Right cardiac atrium (tissue), 5 donors: Measurements from ENCODE around the gene EPS8L3. TPM values are rescaled to one million over a fixed set of nuclear protein-coding genes. Genes with fewer than 3 reads are reported as not detected.
"Not testable (repeated sequence)": the region's sequence is repeated elsewhere in the genome, so short reads cannot be mapped to it uniquely, and the experiment has no call there.

Experiments
- ATAC-seq, 2 donors: fragments of 200-7000 bp; cut with Tn5 transposase; one replicate each; pipeline versions ENCODE4 v1.8.0 to v1.9.1; 2020; ENCODE audit warnings: moderate library complexity in 2 of 2, mild to moderate bottlenecking in 1 of 2
- DNase-seq, 3 donors: peaks; one replicate each; pipeline ENCODE4 v3.0.0-alpha.2; 2020
- H3K27ac ChIP-seq: one replicate; pipeline ENCODE4 v1.5.1; 2013; ENCODE audit warnings: mild to moderate bottlenecking, low read length, control low read depth, moderate library complexity
- H3K27me3 ChIP-seq: one replicate; pipeline ENCODE4 v1.6.1; 2013; ENCODE audit not compliant: control insufficient read depth, insufficient read depth
- H3K4me1 ChIP-seq: one replicate; pipeline ENCODE4 v1.6.1; 2013; ENCODE audit warnings: low read length; ENCODE audit not compliant: control insufficient read depth, insufficient read depth
- H3K4me3 ChIP-seq: one replicate; pipeline ENCODE4 v1.5.1; 2013; ENCODE audit warnings: low read length, control low read depth
- H3K9me3 ChIP-seq: one replicate; pipeline ENCODE4 v1.6.1; 2013; ENCODE audit warnings: low read length; ENCODE audit not compliant: control insufficient read depth
- WGBS: extraction: QIAGEN DNeasy Blood & Tissue Kit; methylation state at CpG from one replicate; pipeline ENCODE4 v1.1.7; 2013; 5-methylcytosine and 5-hydroxymethylcytosine counted together
- intact Hi-C, 4 donors: fragments of 100-400 bp; cut with DNase I; formaldehyde crosslinking; loops; one replicate each; pipeline versions ENCODE4 v1.11.0 to v1.14.0; 2022 to 2023
- polyA plus RNA-seq: library from polyadenylated mRNA; stranded (reverse); fragments of 200-250 nt; gene quantifications from one replicate; pipeline ENCODE4 v1.2.3, GENCODE V29; 2013
- total RNA-seq, 4 donors: library from RNA; stranded (reverse); fragmentation: NEBNext Ultra II Directional; extraction: Animal tissue kit (Norgen Biotek cat#: 25700); gene quantifications; one replicate each; pipeline ENCODE4 v1.2.1, GENCODE V29; 2021
- donor health status: healthy with polysubstance abuse.
- donor health status: DM: no; HTN: yes; CAD: no.
- donor health status: DM: no; HTN: no; CAD: no.
- donor health status: DM: no; HTN: yes; CAD: no; lungs with severe emphysema.
- donor health status: DM: yes; HTN: yes; CAD: no.

The EPS8L3 gene
- total and polyA plus RNA-seq, 5 donors, result not detected

DNA sequence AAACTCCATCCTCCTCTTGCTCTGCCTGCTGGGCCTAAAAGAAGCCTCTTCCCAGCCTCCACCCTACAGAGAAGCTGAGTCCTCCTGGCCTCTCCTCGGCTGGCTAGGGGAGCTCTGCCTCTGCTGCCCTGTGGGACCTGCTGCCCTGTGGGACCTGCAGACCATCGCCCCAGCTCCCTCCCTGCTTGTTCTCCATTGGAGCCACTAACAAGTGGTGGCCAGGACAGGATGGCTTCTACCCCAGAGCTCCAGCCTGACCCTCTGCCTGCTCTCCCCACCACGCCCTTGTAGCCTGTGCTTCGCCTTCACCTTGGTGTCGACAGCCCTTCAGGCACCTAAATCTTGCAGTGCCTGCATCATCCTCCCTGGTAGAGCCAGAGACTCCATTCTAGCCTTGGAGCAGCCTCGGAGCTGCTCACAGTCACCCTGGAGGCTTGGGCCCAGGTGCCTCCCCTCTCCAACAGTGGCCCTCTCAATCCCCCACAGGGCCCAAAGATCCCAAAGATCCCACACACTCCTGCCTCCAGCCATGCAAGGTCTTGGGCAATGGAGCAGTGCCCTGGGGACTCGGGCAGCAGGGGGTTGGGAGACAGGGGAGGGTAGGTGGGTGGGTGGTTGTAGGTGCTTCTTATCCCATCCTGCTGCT is 3.0 kb downstream of the EPS8L3 start:
- Histone ChIP-seq H3K27ac (no peak overlapping the region), H3K9me3 (no peaks in the 10 kb centered on the region), H3K27me3 (no peaks in the 10 kb centered on the region), H3K4me3 (no peak overlapping the region), H3K4me1 (no peaks in the 10 kb centered on the region)
- intact Hi-C loops, result no loop called here
- ATAC-seq, result no peak
- 88% methylated on average over 7 of the region's 7 CpGs for WGBS
- DNase-seq, result no peak

- H3K4me1 ChIP-seq, result no peaks in the 10 kb centered on the region
- H3K4me3 ChIP-seq, result no peak overlapping the region
- ATAC-seq (no peak), DNase-seq (peak in 1 of 3 donors; percentile 42)
- intact Hi-C loops, result no loop called here
- 90% methylated on average over 11 of the region's 11 CpGs for WGBS
- no peaks in the 10 kb centered on the region for H3K27me3 ChIP-seq
- H3K9me3 ChIP-seq, result no peaks in the 10 kb centered on the region
- no peak overlapping the region for H3K27ac ChIP-seq
Measured at GRCh38 chr1:109759513-109760334, 4.0 kb downstream of the EPS8L3 start.

DNA sequence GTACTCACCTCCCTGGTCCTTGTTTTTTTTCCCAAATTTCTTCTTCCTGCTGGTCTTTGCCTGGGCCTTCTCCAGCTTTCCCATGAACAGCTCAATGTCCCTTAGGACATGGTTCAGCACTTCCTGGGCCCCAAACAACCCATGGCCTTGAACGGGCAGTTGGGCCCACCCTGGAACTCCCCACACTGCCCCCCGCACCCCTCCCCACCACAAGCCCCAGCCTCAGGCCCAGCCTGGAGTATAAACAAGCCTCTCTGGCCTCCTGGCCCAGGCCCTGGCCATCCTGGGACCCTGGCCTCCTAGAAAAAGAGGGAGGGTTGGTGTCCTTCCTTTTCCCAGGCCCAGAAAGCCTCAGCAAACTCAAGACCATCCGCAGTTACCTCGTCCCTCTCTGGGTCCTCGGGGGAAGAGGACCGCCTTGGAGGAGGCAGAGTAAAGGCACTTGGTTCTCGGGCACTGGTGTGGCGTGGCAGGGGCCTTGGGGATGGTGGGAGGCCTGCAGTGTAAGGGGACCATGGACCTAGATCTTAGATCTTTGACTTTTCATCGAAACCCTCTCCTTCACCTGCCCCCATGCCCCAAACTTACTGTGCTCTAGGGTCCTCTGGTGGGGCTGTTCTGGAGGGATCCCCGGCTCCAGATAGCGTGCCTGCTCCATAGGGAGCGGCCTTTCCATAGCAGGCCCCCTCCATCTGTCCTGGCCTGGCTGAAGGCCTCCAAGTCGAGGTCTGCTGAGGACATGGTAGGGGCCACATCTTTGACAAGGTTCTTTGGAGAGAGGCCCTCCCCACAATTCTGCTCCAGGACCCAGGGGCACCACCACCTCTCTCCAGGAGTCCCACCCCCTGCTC is 5.6 kb downstream of the EPS8L3 start:
- no peak for DNase-seq
- Histone ChIP-seq H3K4me1 (no peaks in the 10 kb centered on the region), H3K9me3 (no peaks in the 10 kb centered on the region), H3K27ac (no peak overlapping the region), H3K27me3 (no peaks in the 10 kb centered on the region), H3K4me3 (no peak overlapping the region)
- 95% methylated on average over 13 of the region's 13 CpGs for WGBS
- ATAC-seq, result no peak
- intact Hi-C loops, result no loop called here

DNA sequence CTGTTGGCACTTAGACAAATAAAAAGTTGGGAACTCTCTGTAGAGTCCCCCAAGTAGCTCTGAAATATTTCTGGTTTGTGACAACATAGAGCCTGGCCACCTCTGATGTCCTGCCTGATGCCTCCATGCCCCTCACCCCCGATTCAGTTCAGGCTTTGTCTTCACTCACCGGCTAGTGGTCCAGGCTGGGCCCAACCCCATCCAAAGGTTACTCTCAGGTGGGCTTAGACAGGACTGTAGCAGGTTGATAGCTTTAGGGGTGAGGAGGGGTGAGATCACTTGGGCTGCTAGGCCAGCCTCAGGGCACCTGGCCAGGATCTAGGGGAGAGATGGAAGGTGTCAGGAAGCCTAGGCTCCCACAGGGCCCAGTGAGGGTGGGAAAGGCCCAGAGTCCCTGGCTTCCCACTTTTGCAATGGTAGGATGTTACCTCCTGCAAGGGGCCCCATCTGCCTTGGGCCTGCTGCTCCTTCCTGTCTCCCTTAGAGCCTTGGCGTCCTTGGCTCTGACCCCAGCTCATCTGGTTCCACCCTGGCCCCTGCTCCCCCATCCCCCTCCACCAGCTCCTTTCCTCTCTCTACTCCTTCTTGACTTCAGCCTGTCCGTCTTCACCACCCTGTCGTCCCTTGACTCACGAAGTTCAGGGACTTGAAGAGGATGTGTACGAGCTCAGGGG is 6.7 kb downstream of the EPS8L3 start:
- Histone ChIP-seq H3K27ac (no peak overlapping the region), H3K4me3 (no peak overlapping the region), H3K4me1 (no peaks in the 10 kb centered on the region), H3K27me3 (no peaks in the 10 kb centered on the region), H3K9me3 (no peaks in the 10 kb centered on the region)
- WGBS, result 88% methylated on average over 7 of the region's 7 CpGs
- intact Hi-C loops, result no loop called here
- ATAC-seq (no peak), DNase-seq (peak in 1 of 3 donors; percentile 26)

DNA sequence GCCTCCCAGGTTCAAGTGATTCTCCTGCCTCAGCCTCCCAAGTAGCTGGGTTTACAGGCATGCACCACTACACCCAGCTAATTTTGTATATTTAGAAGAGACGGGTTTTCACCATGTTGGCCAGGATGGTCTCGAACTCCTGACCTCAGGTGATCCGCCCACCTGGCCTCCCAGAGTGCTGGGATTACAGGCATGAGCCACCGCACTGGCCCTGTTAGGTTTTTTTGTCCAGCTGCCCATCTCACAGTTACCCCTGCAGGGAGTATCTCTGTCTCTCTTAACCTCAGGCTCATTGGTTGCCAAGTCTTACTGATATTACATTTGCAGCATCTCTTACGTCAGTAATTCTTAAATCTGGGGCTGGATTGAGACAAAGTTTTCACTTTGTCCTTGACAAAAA is 7.4 kb downstream of the EPS8L3 start:
- DNase-seq, H3K27me3 ChIP-seq, H3K27ac ChIP-seq, ATAC-seq, H3K4me1 ChIP-seq, H3K9me3 ChIP-seq, H3K4me3 ChIP-seq, intact Hi-C loops: not testable (repeated sequence)
- WGBS, result 87% methylated on average over 5 of the region's 5 CpGs

GRCh38 chr1:109754738-109755137 is 9.0 kb downstream of the EPS8L3 start:
- no peak overlapping the region for H3K27ac ChIP-seq
- H3K9me3 ChIP-seq, result no peaks in the 10 kb centered on the region
- H3K4me3 ChIP-seq, result no peak overlapping the region
- DNase-seq (no peak), ATAC-seq (peak in 1 of 2 donors; percentile 29)
- no peaks in the 10 kb centered on the region for H3K4me1 ChIP-seq
- WGBS, result 58% methylated on average over 2 of the region's 2 CpGs
- intact Hi-C loops, result no loop called here
- no peaks in the 10 kb centered on the region for H3K27me3 ChIP-seq

DNA sequence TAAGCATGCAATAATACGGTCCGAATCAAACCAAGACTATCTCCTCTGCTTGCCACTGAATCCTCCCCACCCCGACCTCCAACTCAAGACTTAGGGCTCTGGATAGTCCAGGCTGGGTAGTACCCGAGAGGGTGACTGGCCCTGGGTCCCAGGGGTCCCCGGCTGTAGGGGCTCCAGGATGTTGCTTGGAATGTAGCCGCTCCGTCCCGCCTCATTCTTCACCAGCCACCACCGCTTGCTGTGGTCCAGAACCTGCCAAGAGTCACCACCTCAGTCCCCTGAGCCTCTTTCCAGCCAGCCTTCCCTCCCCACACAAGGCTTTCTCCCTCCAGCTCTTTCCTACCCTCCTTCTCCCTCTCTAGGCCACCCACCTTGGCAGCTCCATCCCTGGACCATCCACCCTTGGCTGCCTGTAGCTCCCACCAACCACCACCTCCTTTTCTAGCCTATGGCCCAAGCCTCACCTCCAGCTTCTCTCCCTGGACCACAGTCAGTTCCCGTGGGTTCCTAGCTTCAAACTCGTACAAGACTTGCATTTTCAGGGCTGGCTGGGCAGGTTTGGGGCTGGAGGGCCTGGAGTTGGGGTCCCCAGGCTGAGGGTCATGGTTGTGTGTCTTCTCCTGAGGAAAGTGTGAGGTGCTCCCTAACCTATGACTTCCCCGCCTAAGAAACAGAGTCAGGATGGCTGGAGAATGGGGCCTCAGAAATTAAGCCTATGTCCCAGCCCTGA is 12.0 kb downstream of the EPS8L3 start:
- Histone ChIP-seq H3K4me3 (no peak overlapping the region), H3K27ac (no peak overlapping the region), H3K27me3 (no peaks in the 10 kb centered on the region), H3K9me3 (no peaks in the 10 kb centered on the region), H3K4me1 (no peaks in the 10 kb centered on the region)
- 91% methylated on average over 12 of the region's 12 CpGs for WGBS
- ATAC-seq (no peak), DNase-seq (no peak)
- intact Hi-C loops, result no loop called here

- Histone ChIP-seq H3K4me1 (no peaks in the 10 kb centered on the region), H3K27ac (no peak overlapping the region), H3K4me3 (no peak overlapping the region), H3K27me3 (no peaks in the 10 kb centered on the region), H3K9me3 (no peaks in the 10 kb centered on the region)
- ATAC-seq (no peak), DNase-seq (no peak)
- 80% methylated on average over 6 of the region's 6 CpGs for WGBS
- intact Hi-C loops, result no loop called here
Measured at GRCh38 chr1:109750920-109751319, 12.8 kb downstream of the EPS8L3 start.

GRCh38 chr1:109750241-109750882 is 13.4 kb downstream of the EPS8L3 start:
- DNase-seq, result peak in 1 of 3 donors; percentile 28
- H3K4me1 ChIP-seq, result no peaks in the 10 kb centered on the region
- no peak for ATAC-seq
- intact Hi-C loops, result no loop called here
- 94% methylated on average over 11 of the region's 11 CpGs for WGBS
- no peaks in the 10 kb centered on the region for H3K9me3 ChIP-seq
- no peak overlapping the region for H3K4me3 ChIP-seq
- no peak overlapping the region for H3K27ac ChIP-seq
- no peaks in the 10 kb centered on the region for H3K27me3 ChIP-seq

GRCh38 chr1:109749221-109749620 is 14.5 kb downstream of the EPS8L3 start:
- Histone ChIP-seq H3K9me3 (no peaks in the 10 kb centered on the region), H3K27me3 (no peaks in the 10 kb centered on the region), H3K4me1 (no peaks in the 10 kb centered on the region), H3K27ac (no peak overlapping the region), H3K4me3 (no peak overlapping the region)
- ATAC-seq, result no peak
- no peak for DNase-seq
- intact Hi-C loops, result no loop called here
